ENCODE results near the gene ETNPPL.

ETNPPL gene

GRCh38 chr4:108700081-108700757 is 62.6 kb downstream of the ETNPPL start:
- no peak for TF ChIP-seq ZNF274 (IDR thresholded peaks at IDR 0.05; ENCODE audit: low read depth, low read length)
- H3K4me3 ChIP-seq (ENCODE audit: low read length) = no peak overlapping the region

- no peak overlapping the region for H3K4me3 ChIP-seq (ENCODE audit: low read length)
- TF ChIP-seq ZNF274 (IDR thresholded peaks at IDR 0.05; ENCODE audit: low read depth, low read length) = no peak
Observed at GRCh38 chr4:108696160-108696559, 66.7 kb downstream of the ETNPPL start.

GRCh38 chr4:108695062-108695461 is 67.8 kb downstream of the ETNPPL start:
- TF ChIP-seq ZNF274 (IDR thresholded peaks at IDR 0.05; ENCODE audit: low read depth, low read length) = no peak

GRCh38 chr4:108694423-108694822 is 68.4 kb downstream of the ETNPPL start:
- H3K4me3 ChIP-seq (ENCODE audit: low read length) = no peak overlapping the region
- no peak for TF ChIP-seq ZNF274 (IDR thresholded peaks at IDR 0.05; ENCODE audit: low read depth, low read length)

More at GRCh38 chr4:108695062-108695461, 67.8 kb downstream of the ETNPPL start:
- no peak overlapping the region for H3K4me3 ChIP-seq (ENCODE audit: low read length)

- no peak overlapping the region for H3K4me3 ChIP-seq (ENCODE audit: low read length)
- no peak for TF ChIP-seq ZNF274 (IDR thresholded peaks at IDR 0.05; ENCODE audit: low read depth, low read length)
Observed at GRCh38 chr4:108693819-108694218, 69.0 kb downstream of the ETNPPL start.

- H3K4me3 ChIP-seq (ENCODE audit: low read length) = no peak overlapping the region
- TF ChIP-seq ZNF274 (IDR thresholded peaks at IDR 0.05; ENCODE audit: low read depth, low read length) = no peak
Observed at GRCh38 chr4:108693211-108693610, 69.6 kb downstream of the ETNPPL start.
